HepG2 (cell line): Measurements from ENCODE around the gene ANKRD40. TPM values are rescaled to one million over a fixed set of nuclear protein-coding genes. Genes with fewer than 3 reads are reported as not detected.

Experiments
- ATAC-seq: fragments of 200-7000 bp; cut with Tn5 transposase; 3 replicates; pipeline ENCODE4 v1.9.1; 2020; ENCODE audit warnings: mild to moderate bottlenecking, moderate library complexity
- BruUV-seq: library from RNA; stranded (reverse); fragments of 400-500 nt; replicated peaks from 2 replicates; lab custom pipeline; 2021; lab: Mats Ljungman, UMichigan
- CTCF ChIA-PET: fragments of 300-600 bp; formaldehyde crosslinking; extraction: SDS; loops from one replicate; lab custom pipeline; 2021; ENCODE audit warnings: low total read pairs, inconsistent platforms, low intra/inter-chr PET ratio; lab: Yijun Ruan, JAX
- POLR2A ChIA-PET: fragments of 350-600 bp; sonication (Branson Sonifier 250); formaldehyde crosslinking; loops from one replicate; lab custom pipeline; 2020; ENCODE audit warnings: antibody characterized with exemption, inconsistent platforms; lab: Yijun Ruan, JAX
- DNase-seq: peaks from one replicate; pipeline ENCODE4 v3.0.0-alpha.2; 2015; ENCODE audit warnings: low spot score
- FAIRE-seq: peaks from 3 replicates; lab custom pipeline; 2011; peaks lifted over from hg19 to GRCh38; lab: Jason Lieb, UNC
- H2AFZ ChIP-seq: one replicate; pipeline ENCODE4 v1.6.1; 2011; ENCODE audit warnings: low read length, inconsistent platforms
- H3K27ac ChIP-seq: fragments of 300-600 bp; 3 replicates; pipeline ENCODE4 v1.8.0; 2011; ENCODE audit warnings: mixed run types, mild to moderate bottlenecking, mixed read lengths, low read length, inconsistent platforms; ENCODE audit not compliant: insufficient read depth; ENCODE audit errors: extremely low read length
- H3K27me3 ChIP-seq, 2 experiments: fragments of 200-600 bp in 1 of 2; 2 replicates in 1 of 2; 3 replicates in 1 of 2; pipeline versions ENCODE4 v1.6.0 to v1.8.0; 2011; ENCODE audit warnings: low read length in 2 of 2, mild to moderate bottlenecking in 2 of 2, moderate library complexity in 2 of 2, inconsistent platforms in 1 of 2; ENCODE audit not compliant: insufficient read depth in 2 of 2, control insufficient read depth in 1 of 2
- H3K36me3 ChIP-seq, 2 experiments: fragments of 200-600 bp in 1 of 2; replicated peaks in 1 of 2; 2 replicates in 1 of 2; 3 replicates in 1 of 2; pipeline versions ENCODE4 v1.5.1 to v1.8.0; 2011; ENCODE audit warnings: low read length in 2 of 2, inconsistent platforms in 1 of 2; ENCODE audit not compliant: insufficient read depth in 2 of 2, control insufficient read depth in 1 of 2
- H3K4me1 ChIP-seq: 2 replicates; pipeline ENCODE4 v1.5.1; 2012; ENCODE audit warnings: low read length, inconsistent platforms; ENCODE audit not compliant: insufficient read depth
- H3K4me2 ChIP-seq: 2 replicates; pipeline ENCODE4 v1.6.0; 2011; ENCODE audit warnings: low read depth, low read length, inconsistent platforms
- H3K4me3 ChIP-seq, 3 experiments: fragments of 200-600 bp in 1 of 3; sonication (generic), shearing (Covaris generic) in 1 of 3; replicated peaks in 1 of 3; 2 replicates each; pipeline ENCODE4 v1.5.1; 2011 to 2016; ENCODE audit warnings: low read length in 3 of 3, inconsistent platforms in 2 of 3, low read depth in 2 of 3, mild to moderate bottlenecking in 2 of 3, control low read depth in 1 of 3, mixed read lengths in 1 of 3; ENCODE audit not compliant: insufficient read depth in 1 of 3
- H3K79me2 ChIP-seq: one replicate; pipeline ENCODE4 v1.6.1; 2011; ENCODE audit warnings: low read length, inconsistent platforms; ENCODE audit not compliant: insufficient read depth
- H3K9ac ChIP-seq: 2 replicates; pipeline ENCODE4 v1.6.0; 2011; ENCODE audit warnings: mild to moderate bottlenecking, low read depth, low read length, inconsistent platforms; ENCODE audit not compliant: insufficient read depth
- H3K9me3 ChIP-seq: 2 replicates; pipeline ENCODE4 v1.5.1; 2012; ENCODE audit warnings: mild to moderate bottlenecking, low read length
- H4K20me1 ChIP-seq: 2 replicates; pipeline ENCODE4 v1.6.0; 2011; ENCODE audit warnings: inconsistent platforms, mild to moderate bottlenecking, low read length, moderate library complexity; ENCODE audit not compliant: insufficient read depth
- ARNT2 ChIP-seq: sonication (generic); formaldehyde crosslinking; IDR thresholded peaks from 2 replicates; pipeline ENCODE4 v1.8.0; 2022; ENCODE audit warnings: mild to moderate bottlenecking, low read depth, missing genetic modification reagents, moderate library complexity
- HNRNPL ChIP-seq: fragments of 200-400 bp; formaldehyde crosslinking; IDR thresholded peaks from 2 replicates; pipeline ENCODE4 v1.6.1; 2017; ENCODE audit warnings: mild to moderate bottlenecking, low read depth, low read length
- SYNCRIP ChIP-seq: fragments of 200-400 bp; formaldehyde crosslinking; IDR thresholded peaks from 2 replicates; pipeline ENCODE4 v1.6.1; 2018; ENCODE audit warnings: mild to moderate bottlenecking, low read depth, low read length; ENCODE audit not compliant: insufficient read depth
- ZNF264 ChIP-seq: sonication (generic); formaldehyde crosslinking; IDR thresholded peaks from 2 replicates; pipeline ENCODE4 v1.4.0; 2020; ENCODE audit warnings: missing genetic modification reagents
- ZSCAN12 ChIP-seq: sonication (generic); formaldehyde crosslinking; IDR thresholded peaks from 2 replicates; pipeline ENCODE4 v1.9.0; 2021; ENCODE audit warnings: mild to moderate bottlenecking, missing genetic modification reagents
- WGBS: methylation state at CpG from one replicate; pipeline ENCODE4 v1.1.6; 2017; ENCODE audit warnings: low lambda C conversion rate; 5-methylcytosine and 5-hydroxymethylcytosine counted together
- in situ Hi-C: cut with HindIII; loops from 2 replicates; pipeline ENCODE4 v1.10.0; 2017; ENCODE audit warnings: low pct_unique_long_range_greater_than_20kb; ENCODE audit not compliant: extremely low pct_ligation_motif_present
- intact Hi-C: fragments of 100-400 bp; cut with micrococcal nuclease; formaldehyde crosslinking; loops from one replicate; pipeline ENCODE4 v1.10.0; 2022; ENCODE audit not compliant: unreplicated experiment
- polyA plus RNA-seq, 8 experiments: library from polyadenylated mRNA; depleted of rRNA in 3 of 8; stranded (reverse) in 7 of 8; unstranded in 1 of 8; fragments of >200 nt; fragmentation: Illumina TruSeq in 4 of 8; extraction: Trizol in 4 of 8; gene quantifications; 2 replicates each; pipeline versions ENCODE4 v1.2.1 to v1.2.3, GENCODE V29; 2011 to 2016; ENCODE audit warnings: low read depth in 4 of 8, missing spikeins in 1 of 8, mixed read lengths in 1 of 8; ENCODE audit not compliant: insufficient read depth in 1 of 8
- total RNA-seq, 5 experiments: library from RNA; depleted of rRNA; stranded (reverse); fragments of >200 nt; fragmentation: Illumina TruSeq; extraction: Trizol; gene quantifications; 2 replicates each; pipeline ENCODE4 v1.2.3, GENCODE V29; 2016; ENCODE audit warnings: low read depth in 1 of 5

Gene ANKRD40
- total and polyA plus RNA-seq, 2 of the 13 experiments (the other 11 are each of a cell fraction or from before 2014, with no cell fraction given): 35.0 to 46.4 TPM

- WGBS: 95% methylated on average over 24 of the region's 24 CpGs
- DNase-seq (no peak), FAIRE-seq (no peak)
- H3K9ac ChIP-seq: no peak overlapping the region
- TF ChIP-seq HNRNPL: 0 out of 2 replicates have a peak, but pooled peaks have one; percentile 53
- TF ChIP-seq ARNT2: no peak
- TF ChIP-seq, all 625 proteins: peak for 1
- in situ Hi-C loops (no loop called here), intact Hi-C loops (no loop called here)
- POLR2A ChIA-PET: interaction anchor here (1.5 kb wide), 1 partner anchor 8 kb away, joined by 8 read pairs; no protein-coding TSS in a partner anchor
- no peaks in the 10 kb centered on the region for H3K79me2 ChIP-seq
- CTCF ChIA-PET: no interaction called here
- no peak overlapping the region for H3K4me2 ChIP-seq
- no peak overlapping the region for H2AFZ ChIP-seq
- peaks cover 52% of the 10 kb centered on the region for H3K4me1 ChIP-seq
- H3K27me3 ChIP-seq: no peaks in the 10 kb centered on the region
- no peaks in the 10 kb centered on the region for H3K36me3 ChIP-seq
- no peak overlapping the region for H3K27ac ChIP-seq
- no peak overlapping the region for H3K4me3 ChIP-seq
- no peaks in the 10 kb centered on the region for H3K9me3 ChIP-seq
- no peaks in the 10 kb centered on the region for H4K20me1 ChIP-seq
- no peak for ATAC-seq
- no TSS peak for BruUV-seq
Measured at GRCh38 chr17:50676065-50676975, 31.4 kb downstream of the ANKRD40 start.

GRCh38 chr17:50675627-50676026 lies 32.1 kb downstream of the ANKRD40 start:
- intact Hi-C loops: no loop called here
- H3K36me3 ChIP-seq: no peaks in the 10 kb centered on the region
- no peak overlapping the region for H3K27ac ChIP-seq
- no peaks in the 10 kb centered on the region for H4K20me1 ChIP-seq
- BruUV-seq: no TSS peak
- H3K4me1 ChIP-seq: peaks cover 52% of the 10 kb centered on the region
- DNase-seq: no peak
- FAIRE-seq: no peak
- ChIA-PET CTCF (no interaction called here), POLR2A (interaction anchor here (1.5 kb wide), 1 partner anchor 9 kb away, joined by 8 read pairs; no protein-coding TSS in a partner anchor)
- H3K9me3 ChIP-seq: no peaks in the 10 kb centered on the region
- H3K9ac ChIP-seq: no peak overlapping the region
- 92% methylated on average over 7 of the region's 7 CpGs for WGBS
- ATAC-seq: no peak
- TF ChIP-seq HNRNPL: 0 out of 2 replicates have a peak, but pooled peaks have one; percentile 33
- no peak for TF ChIP-seq ZSCAN12
- no peak for TF ChIP-seq ZNF264
- TF ChIP-seq SYNCRIP: no peak
- in situ Hi-C loops: no loop called here
- no peak overlapping the region for H3K4me3 ChIP-seq
- H3K79me2 ChIP-seq: no peaks in the 10 kb centered on the region
- H3K27me3 ChIP-seq: no peaks in the 10 kb centered on the region
- no peak overlapping the region for H3K4me2 ChIP-seq
- H2AFZ ChIP-seq: no peak overlapping the region
